Measurements from ENCODE around the gene KCNIP4. TPM values are rescaled to one million over a fixed set of nuclear protein-coding genes. Genes with fewer than 3 reads are reported as not detected.
A peak's percentile ranks its signal among the peaks of the same experiment; 100 is the strongest.

The KCNIP4 gene
- total and polyA plus RNA-seq, 2 of the 8 experiments (the other 6 are each of a cell fraction or from before 2014, with no cell fraction given): 0.06 TPM; not detected in 1

GRCh38 chr4:20698820-20699219 is 1249.8 kb downstream of the KCNIP4 start:
- peaks cover 0 to 5% (median 2%) of the 10 kb centered on the region in 4 experiments; a peak in 4 of 7 replicates for H3K4me1 ChIP-seq (replicated peaks in 1 of 4; ENCODE audit: control insufficient read depth in 3 of 4, insufficient read depth in 4 of 4, low read length in 3 of 4)
- no peak overlapping the region for H3K23ac ChIP-seq (ENCODE audit: insufficient read length)
- no peak overlapping the region for H4K91ac ChIP-seq (replicated peaks; ENCODE audit: insufficient read length, low read length)
- no peak overlapping the region for H3K9ac ChIP-seq (replicated peaks in 1 of 4; ENCODE audit: extremely low read depth in 1 of 4, low read depth in 3 of 4, low read length in 3 of 4)
- H4K5ac ChIP-seq (ENCODE audit: insufficient read length, low read depth, low read length): no peak overlapping the region
- peaks cover 0 to 25% of the 10 kb centered on the region in 2 experiments; a peak in 3 of 4 replicates for H3K79me2 ChIP-seq (ENCODE audit: control insufficient read depth in 1 of 2, insufficient read depth in 2 of 2, low read length in 2 of 2)
- H2BK20ac ChIP-seq (ENCODE audit: low read length): no peak overlapping the region
- H2BK120ac ChIP-seq (replicated peaks; ENCODE audit: low read depth, low read length): no peak overlapping the region
- DNase-seq (ENCODE audit: low read depth in 1 of 2, low spot score in 2 of 2): no peak
- H4K20me1 ChIP-seq (replicated peaks in 1 of 2; ENCODE audit: control insufficient read depth in 1 of 2, insufficient read depth in 2 of 2, low read length in 2 of 2): no peaks in the 10 kb centered on the region
- no peaks in the 10 kb centered on the region for H3K36me3 ChIP-seq (ENCODE audit: control insufficient read depth in 2 of 4, insufficient read depth in 4 of 4, low read length in 3 of 4)
- POLR2A ChIA-PET (ENCODE audit: partially characterized antibody): interaction anchor here (1.5 to 2.5 kb wide), 2 partner anchors 7 to 12 kb away, joined by 5 read pairs; no protein-coding TSS in a partner anchor
- no peak overlapping the region; a peak in 1 of 4 replicates for H3K4me2 ChIP-seq (ENCODE audit: insufficient read depth in 1 of 2, low read depth in 2 of 2, low read length in 2 of 2)
- no peaks in the 10 kb centered on the region for H3K9me3 ChIP-seq (ENCODE audit: insufficient read depth in 2 of 2, low read depth in 1 of 2, low read length in 1 of 2)
- H2BK5ac ChIP-seq (ENCODE audit: low read depth, low read length): no peak overlapping the region
- no peak overlapping the region for H3K4ac ChIP-seq (replicated peaks; ENCODE audit: insufficient read length, low read depth, low read length)
- no peak overlapping the region for H2BK12ac ChIP-seq (ENCODE audit: low read depth, low read length)
- H3K23me2 ChIP-seq (ENCODE audit: low read depth, low read length): no peaks in the 10 kb centered on the region; the same call in 1 of the 2 replicates
- H3K4me3 ChIP-seq (ENCODE audit: extremely low read depth in 1 of 4, insufficient read depth in 2 of 4, low read depth in 3 of 4, low read length in 4 of 4): no peak overlapping the region
- no peak overlapping the region for H2AK5ac ChIP-seq (ENCODE audit: low read depth, low read length)
- no peak for FAIRE-seq
- no peak overlapping the region for H3K56ac ChIP-seq (replicated peaks; ENCODE audit: insufficient read length, low read depth, low read length)
- TF ChIP-seq BCL11A (IDR thresholded peaks at IDR 0.05; ENCODE audit: low read depth in 2 of 2, low read length in 2 of 2) (no peak), ZNF274 (IDR thresholded peaks at IDR 0.05; ENCODE audit: borderline replicate concordance, extremely low read depth, low read length) (no peak), NRF1 (IDR thresholded peaks at IDR 0.05; ENCODE audit: low read depth, low read length) (no peak), CEBPB (IDR thresholded peaks at IDR 0.05; ENCODE audit: low read depth, low read length) (no peak), CHD2 (IDR thresholded peaks at IDR 0.05; ENCODE audit: low read length) (no peak), ATF3 (IDR thresholded peaks at IDR 0.05; ENCODE audit: insufficient read depth, low read depth, low read length) (no peak), TBP (IDR thresholded peaks at IDR 0.05; ENCODE audit: low read depth, low read length) (no peak), KDM5A (IDR thresholded peaks at IDR 0.05; ENCODE audit: low read length) (no peak)
- no peak overlapping the region for H3K27ac ChIP-seq (ENCODE audit: low read depth, low read length)
- no peak overlapping the region for H4K8ac ChIP-seq (ENCODE audit: extremely low read depth, insufficient read depth, low read length)
- no peaks in the 10 kb centered on the region; a peak in 1 of 7 replicates for H3K27me3 ChIP-seq (replicated peaks in 1 of 4; ENCODE audit: control insufficient read depth in 3 of 4, extremely low read depth in 1 of 4, insufficient read depth in 3 of 4, low read length in 3 of 4)
- 0 out of 2 replicates have a peak overlapping the region, but pooled peaks have one; percentile 48 for H2AFZ ChIP-seq (ENCODE audit: low read length)
- CTCF ChIA-PET (ENCODE audit: partially characterized antibody): interaction anchor here (0.6 to 1.7 kb wide), 7 partner anchors 11 to 509 kb away, joined by 3 to 10 read pairs (median 3); no protein-coding TSS in a partner anchor
- H2BK15ac ChIP-seq (ENCODE audit: low read length): no peak overlapping the region; the same call in 1 of the 2 replicates
- WGBS, 2 experiments (ENCODE audit: extremely low coverage in 1 of 2, insufficient coverage in 1 of 2, insufficient read length in 1 of 2, insufficient replicate concordance in 2 of 2, low coverage in 1 of 2, low lambda C conversion rate in 2 of 2, missing lambda C conversion rate in 1 of 2): 94% methylated on average over 4 of the region's 4 CpGs; no CpG with 5 or more reads in 1 of the 2 experiments
- H3K14ac ChIP-seq (ENCODE audit: insufficient read length): no peak overlapping the region
- H3K79me1 ChIP-seq (ENCODE audit: low read depth, low read length): no peaks in the 10 kb centered on the region; the same call in 1 of the 2 replicates
- H3K18ac ChIP-seq (ENCODE audit: extremely low read depth, low read length): no peak overlapping the region

Data from H1 (cell line).